DND-41 (cell line): ENCODE measurements around the gene CDCA7L.

Source experiments
- ATAC-seq: fragments of 200-7000 bp; cut with Tn5 transposase; 3 replicates; pipeline ENCODE4 v1.9.1; 2021; ENCODE audit warnings: low read depth; ENCODE audit not compliant: insufficient read depth
- DNase-seq: peaks from one replicate; pipeline ENCODE4 v3.0.0-alpha.2; 2020
- H2AFZ ChIP-seq: 2 replicates; pipeline ENCODE4 v1.6.0; 2012; ENCODE audit warnings: low read depth, low read length
- H3K27ac ChIP-seq: 2 replicates; pipeline ENCODE4 v1.5.1; 2012; ENCODE audit warnings: low read length, inconsistent platforms
- H3K27me3 ChIP-seq: fragments of 200-600 bp; sonication (generic); 2 replicates; pipeline ENCODE4 v1.6.0; 2012; ENCODE audit warnings: low read length, mild to moderate bottlenecking, inconsistent platforms; ENCODE audit not compliant: insufficient read depth, poor library complexity
- H3K36me3 ChIP-seq: 2 replicates; pipeline ENCODE4 v1.5.1; 2012; ENCODE audit warnings: low read length, inconsistent platforms; ENCODE audit not compliant: insufficient read depth
- H3K4me1 ChIP-seq: 2 replicates; pipeline ENCODE4 v1.5.1; 2012; ENCODE audit warnings: mild to moderate bottlenecking, low read length; ENCODE audit not compliant: insufficient read depth
- H3K4me2 ChIP-seq: 2 replicates; pipeline ENCODE4 v1.6.0; 2012; ENCODE audit warnings: mild to moderate bottlenecking, moderate library complexity, low read length, inconsistent platforms; ENCODE audit not compliant: insufficient read depth
- H3K4me3 ChIP-seq, 2 experiments: fragments of 200-600 bp in 1 of 2; shearing (Covaris generic) in 1 of 2; 2 replicates each; pipeline ENCODE4 v1.5.1; 2012 to 2016; ENCODE audit warnings: inconsistent platforms in 2 of 2, low read length in 2 of 2, mild to moderate bottlenecking in 2 of 2, low read depth in 1 of 2, moderate library complexity in 1 of 2
- H3K79me2 ChIP-seq: 2 replicates; pipeline ENCODE4 v1.6.0; 2012; ENCODE audit warnings: low read length, inconsistent platforms; ENCODE audit not compliant: insufficient read depth
- H3K9ac ChIP-seq: 2 replicates; pipeline ENCODE4 v1.6.0; 2012; ENCODE audit warnings: low read depth, mild to moderate bottlenecking, inconsistent platforms, low read length, moderate library complexity
- H3K9me3 ChIP-seq: 2 replicates; pipeline ENCODE4 v1.5.1; 2012; ENCODE audit warnings: low read length, moderate library complexity, mild to moderate bottlenecking, inconsistent platforms; ENCODE audit not compliant: insufficient read depth, severe bottlenecking
- H4K20me1 ChIP-seq: 2 replicates; pipeline ENCODE4 v1.6.0; 2012; ENCODE audit warnings: low read length; ENCODE audit not compliant: insufficient read depth
- EZH2 ChIP-seq: IDR thresholded peaks from 3 replicates; pipeline ENCODE4 v1.6.1; 2012; ENCODE audit warnings: borderline replicate concordance, low read depth, mild to moderate bottlenecking, moderate library complexity, low read length, inconsistent platforms; ENCODE audit not compliant: severe bottlenecking
- TF ChIP-seq, protein P1 (sequence below): IDR thresholded peaks from 2 replicates; pipeline ENCODE4 v1.5.1; 2012; ENCODE audit warnings: borderline replicate concordance, low read length, moderate library complexity, mild to moderate bottlenecking; ENCODE audit not compliant: poor library complexity, severe bottlenecking; ENCODE audit errors: extremely low read depth

The CDCA7L gene

DNA sequence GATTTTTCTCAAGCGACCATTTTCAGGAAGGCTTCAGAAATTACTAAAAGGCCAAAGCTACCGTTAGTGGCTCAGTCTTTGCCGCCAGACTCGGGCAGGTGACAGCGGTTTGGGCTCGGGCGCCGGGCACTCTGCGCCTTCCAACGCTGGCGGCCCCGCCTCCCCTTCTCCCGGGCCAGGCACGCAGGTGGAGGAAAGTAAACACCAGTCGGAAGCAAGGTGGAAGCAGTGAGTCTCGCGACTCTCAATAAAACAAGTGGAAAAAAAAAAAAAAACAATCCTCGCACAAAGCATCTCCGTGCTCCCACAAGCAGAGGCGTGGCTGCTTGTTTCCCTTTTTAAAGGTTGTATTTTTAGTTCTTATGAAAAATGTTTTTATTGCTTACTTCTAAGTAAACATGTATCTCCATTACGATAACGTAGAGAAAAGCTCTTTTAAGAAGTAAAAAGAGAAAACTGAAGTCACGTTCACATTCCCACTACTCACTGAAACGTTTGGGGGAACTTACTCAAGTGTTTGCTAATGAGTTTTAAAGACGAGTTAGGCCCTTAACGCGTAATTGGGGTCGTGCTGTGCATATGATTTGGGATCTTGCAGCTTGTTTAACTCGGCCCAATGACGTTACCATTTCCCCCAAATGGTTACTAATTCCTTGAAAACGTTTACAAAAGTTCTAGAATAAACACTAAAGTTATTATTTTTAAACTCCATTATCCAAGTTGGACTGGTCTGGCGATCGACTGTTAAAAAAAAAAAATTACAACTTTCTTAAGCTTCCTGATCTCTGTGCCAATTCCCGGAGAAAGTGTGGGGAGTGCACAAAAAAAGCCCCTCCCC is 864 bp downstream of the CDCA7L start:
- no peak for TF ChIP-seq EZH2
- TF ChIP-seq, protein P1, sequence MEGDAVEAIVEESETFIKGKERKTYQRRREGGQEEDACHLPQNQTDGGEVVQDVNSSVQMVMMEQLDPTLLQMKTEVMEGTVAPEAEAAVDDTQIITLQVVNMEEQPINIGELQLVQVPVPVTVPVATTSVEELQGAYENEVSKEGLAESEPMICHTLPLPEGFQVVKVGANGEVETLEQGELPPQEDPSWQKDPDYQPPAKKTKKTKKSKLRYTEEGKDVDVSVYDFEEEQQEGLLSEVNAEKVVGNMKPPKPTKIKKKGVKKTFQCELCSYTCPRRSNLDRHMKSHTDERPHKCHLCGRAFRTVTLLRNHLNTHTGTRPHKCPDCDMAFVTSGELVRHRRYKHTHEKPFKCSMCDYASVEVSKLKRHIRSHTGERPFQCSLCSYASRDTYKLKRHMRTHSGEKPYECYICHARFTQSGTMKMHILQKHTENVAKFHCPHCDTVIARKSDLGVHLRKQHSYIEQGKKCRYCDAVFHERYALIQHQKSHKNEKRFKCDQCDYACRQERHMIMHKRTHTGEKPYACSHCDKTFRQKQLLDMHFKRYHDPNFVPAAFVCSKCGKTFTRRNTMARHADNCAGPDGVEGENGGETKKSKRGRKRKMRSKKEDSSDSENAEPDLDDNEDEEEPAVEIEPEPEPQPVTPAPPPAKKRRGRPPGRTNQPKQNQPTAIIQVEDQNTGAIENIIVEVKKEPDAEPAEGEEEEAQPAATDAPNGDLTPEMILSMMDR, result no peak
- ATAC-seq, result no peak
- no peak overlapping the region for H3K9ac ChIP-seq
- H3K4me1 ChIP-seq, result no peaks in the 10 kb centered on the region
- DNase-seq, result no peak
- no peak overlapping the region for H3K4me2 ChIP-seq
- H4K20me1 ChIP-seq, result no peaks in the 10 kb centered on the region
- H3K36me3 ChIP-seq, result no peaks in the 10 kb centered on the region
- no peak overlapping the region for H3K27ac ChIP-seq
- H2AFZ ChIP-seq, result no peak overlapping the region
- no peaks in the 10 kb centered on the region for H3K9me3 ChIP-seq
- H3K4me3 ChIP-seq, result no peak overlapping the region
- H3K27me3 ChIP-seq, result peaks cover 27% of the 10 kb centered on the region
- H3K79me2 ChIP-seq, result no peaks in the 10 kb centered on the region

- H3K4me3 ChIP-seq, result no peak overlapping the region
- H3K79me2 ChIP-seq, result no peaks in the 10 kb centered on the region
- H3K4me2 ChIP-seq, result no peak overlapping the region
- no peaks in the 10 kb centered on the region for H4K20me1 ChIP-seq
- no peak for ATAC-seq
- H3K27me3 ChIP-seq, result peaks cover 15% of the 10 kb centered on the region
- no peak overlapping the region for H2AFZ ChIP-seq
- H3K9me3 ChIP-seq, result no peaks in the 10 kb centered on the region
- H3K9ac ChIP-seq, result no peak overlapping the region
- TF ChIP-seq EZH2, result no peak
- TF ChIP-seq, protein P1, result no peak
- H3K4me1 ChIP-seq, result no peaks in the 10 kb centered on the region
- H3K27ac ChIP-seq, result no peak overlapping the region
- DNase-seq, result no peak
- H3K36me3 ChIP-seq, result no peaks in the 10 kb centered on the region
These were observed 2.3 kb downstream of the CDCA7L start for GRCh38 chr7:21943436-21943835.

DNA sequence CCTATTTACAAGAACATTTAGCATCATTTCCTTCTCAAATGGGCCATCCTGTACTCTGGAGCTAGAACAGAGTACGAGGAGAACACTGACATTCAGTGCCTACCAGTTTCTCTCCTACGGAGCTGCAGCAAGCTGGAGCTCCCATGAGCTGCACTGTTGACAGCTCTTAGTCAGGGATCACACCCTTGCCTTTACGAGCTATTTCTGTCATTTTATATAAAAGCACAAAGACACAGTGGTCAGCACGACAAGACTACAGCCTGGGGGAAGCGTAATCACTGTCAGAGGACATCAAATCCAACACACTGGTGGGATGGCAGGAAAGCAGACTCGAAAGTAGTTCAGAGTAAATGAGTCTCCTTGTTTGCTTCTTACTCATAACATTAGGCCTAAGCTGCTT is 2.7 kb downstream of the CDCA7L start:
- Histone ChIP-seq H3K4me3 (no peak overlapping the region), H3K4me2 (no peak overlapping the region), H3K4me1 (no peaks in the 10 kb centered on the region), H3K9ac (no peak overlapping the region), H2AFZ (no peak overlapping the region), H3K27ac (no peak overlapping the region), H3K36me3 (no peaks in the 10 kb centered on the region), H3K79me2 (no peaks in the 10 kb centered on the region), H3K9me3 (no peaks in the 10 kb centered on the region), H4K20me1 (no peaks in the 10 kb centered on the region), H3K27me3 (peaks cover 13% of the 10 kb centered on the region)
- DNase-seq (no peak), ATAC-seq (no peak)
- TF ChIP-seq EZH2, result no peak
- TF ChIP-seq, protein P1, result no peak
